Osteoblast (primary cell): ENCODE data around the gene LRWD1. TPM values are rescaled to one million over a fixed set of nuclear protein-coding genes. Genes with fewer than 3 reads are reported as not detected.
A peak's percentile ranks its signal among the peaks of the same experiment; 100 is the strongest.
"Not testable (repeated sequence)": the region's sequence is repeated elsewhere in the genome, so short reads cannot be mapped to it uniquely, and the experiment has no call there.

ENCODE experiments used
- DNase-seq: peaks from one replicate; pipeline ENCODE4 v3.0.0; 2011; ENCODE audit warnings: low spot score, mixed read lengths; ENCODE audit not compliant: insufficient read length; ENCODE audit errors: missing footprints
- H2AFZ ChIP-seq: 2 replicates; pipeline ENCODE4 v1.6.0; 2011; ENCODE audit warnings: mild to moderate bottlenecking, low read length
- H3K27ac ChIP-seq: 2 replicates; pipeline ENCODE4 v1.5.1; 2011; ENCODE audit warnings: mild to moderate bottlenecking, low read depth, low read length, moderate library complexity
- H3K27me3 ChIP-seq: 2 replicates; pipeline ENCODE4 v1.6.0; 2012; ENCODE audit warnings: mild to moderate bottlenecking, control low read depth, inconsistent platforms, low read length, moderate library complexity; ENCODE audit not compliant: insufficient read depth
- H3K36me3 ChIP-seq: 2 replicates; pipeline ENCODE4 v1.5.1; 2011; ENCODE audit warnings: mild to moderate bottlenecking, low read length, control low read depth, moderate library complexity; ENCODE audit not compliant: insufficient read depth
- H3K4me1 ChIP-seq: 2 replicates; pipeline ENCODE4 v1.5.1; 2011; ENCODE audit warnings: mild to moderate bottlenecking, low read length, control low read depth, moderate library complexity; ENCODE audit not compliant: insufficient read depth
- H3K4me2 ChIP-seq: 2 replicates; pipeline ENCODE4 v1.6.0; 2011; ENCODE audit warnings: mild to moderate bottlenecking, low read length; ENCODE audit not compliant: insufficient read depth
- H3K4me3 ChIP-seq: fragments of 200-600 bp; sonication (generic); 3 replicates; pipeline ENCODE4 v1.5.1; 2012; ENCODE audit warnings: mild to moderate bottlenecking, low read length, inconsistent platforms; ENCODE audit not compliant: insufficient read depth
- H3K79me2 ChIP-seq: 2 replicates; pipeline ENCODE4 v1.6.0; 2012; ENCODE audit warnings: mild to moderate bottlenecking, low read length, control low read depth, inconsistent platforms; ENCODE audit not compliant: insufficient read depth
- H3K9me3 ChIP-seq: 2 replicates; pipeline ENCODE4 v1.5.1; 2011; ENCODE audit warnings: low read depth, low read length, control low read depth
- H4K20me1 ChIP-seq: 2 replicates; pipeline ENCODE4 v1.6.0; 2012; ENCODE audit warnings: mild to moderate bottlenecking, low read length, control low read depth; ENCODE audit not compliant: insufficient read depth
- total RNA-seq: library from RNA; depleted of rRNA; stranded (reverse); fragments of >200 nt; gene quantifications from 2 replicates; pipeline ENCODE4 v1.2.3, GENCODE V29; 2012
- TF ChIP-seq, protein P1 (sequence below): IDR thresholded peaks from 2 replicates; pipeline ENCODE4 v1.5.1; 2011; ENCODE audit warnings: mild to moderate bottlenecking, low read depth, low read length, moderate library complexity; ENCODE audit errors: extremely low read depth

The LRWD1 gene
- total RNA-seq, 1 donor = 24.2 TPM

DNA sequence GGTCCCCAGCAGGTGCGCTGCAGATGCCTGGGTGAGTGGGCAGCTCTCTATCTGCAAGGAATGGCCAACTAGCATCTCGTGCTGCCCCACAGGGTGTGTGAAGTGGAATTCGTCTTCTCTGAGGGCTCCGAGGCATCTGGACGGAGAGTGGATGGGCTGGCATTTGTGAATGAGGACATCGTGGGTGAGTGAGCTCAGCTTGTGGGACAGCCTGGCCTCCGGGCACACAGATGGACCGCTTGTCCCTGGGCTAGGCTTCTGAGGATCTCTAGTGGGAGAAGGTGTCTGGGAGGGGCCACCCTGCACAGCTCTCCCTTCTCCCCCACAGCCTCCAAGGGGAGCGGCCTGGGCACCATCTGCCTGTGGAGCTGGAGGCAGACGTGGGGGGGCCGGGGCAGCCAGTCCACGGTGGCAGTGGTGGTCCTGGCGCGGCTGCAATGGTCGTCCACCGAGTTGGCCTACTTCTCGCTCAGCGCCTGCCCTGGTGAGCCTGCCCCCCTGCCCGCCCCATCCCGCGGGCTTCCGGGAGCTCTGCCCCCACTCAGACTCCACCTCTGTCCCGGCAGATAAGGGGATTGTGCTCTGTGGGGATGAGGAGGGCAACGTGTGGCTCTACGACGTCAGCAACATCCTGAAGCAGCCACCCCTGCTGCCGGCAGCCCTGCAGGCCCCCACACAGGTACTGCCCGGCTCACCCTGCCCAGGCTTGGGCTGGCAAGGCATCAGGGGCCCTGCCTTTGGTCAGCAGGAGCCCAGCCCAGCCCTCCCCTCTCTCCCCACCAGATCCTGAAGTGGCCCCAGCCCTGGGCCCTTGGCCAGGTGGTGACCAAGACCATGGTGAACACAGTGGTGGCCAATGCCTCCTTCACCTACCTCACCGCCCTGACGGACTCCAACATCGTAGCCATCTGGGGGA, 7.6 kb downstream of the LRWD1 start:
- no peak overlapping the region for H2AFZ ChIP-seq
- H3K4me1 ChIP-seq = no peaks in the 10 kb centered on the region
- peaks cover 3% of the 10 kb centered on the region for H3K79me2 ChIP-seq
- no peak overlapping the region for H3K4me2 ChIP-seq
- H3K4me3 ChIP-seq = no peak overlapping the region
- no peaks in the 10 kb centered on the region for H3K27me3 ChIP-seq
- H3K27ac ChIP-seq = no peak overlapping the region
- H3K9me3 ChIP-seq = no peaks in the 10 kb centered on the region
- TF ChIP-seq, protein P1, sequence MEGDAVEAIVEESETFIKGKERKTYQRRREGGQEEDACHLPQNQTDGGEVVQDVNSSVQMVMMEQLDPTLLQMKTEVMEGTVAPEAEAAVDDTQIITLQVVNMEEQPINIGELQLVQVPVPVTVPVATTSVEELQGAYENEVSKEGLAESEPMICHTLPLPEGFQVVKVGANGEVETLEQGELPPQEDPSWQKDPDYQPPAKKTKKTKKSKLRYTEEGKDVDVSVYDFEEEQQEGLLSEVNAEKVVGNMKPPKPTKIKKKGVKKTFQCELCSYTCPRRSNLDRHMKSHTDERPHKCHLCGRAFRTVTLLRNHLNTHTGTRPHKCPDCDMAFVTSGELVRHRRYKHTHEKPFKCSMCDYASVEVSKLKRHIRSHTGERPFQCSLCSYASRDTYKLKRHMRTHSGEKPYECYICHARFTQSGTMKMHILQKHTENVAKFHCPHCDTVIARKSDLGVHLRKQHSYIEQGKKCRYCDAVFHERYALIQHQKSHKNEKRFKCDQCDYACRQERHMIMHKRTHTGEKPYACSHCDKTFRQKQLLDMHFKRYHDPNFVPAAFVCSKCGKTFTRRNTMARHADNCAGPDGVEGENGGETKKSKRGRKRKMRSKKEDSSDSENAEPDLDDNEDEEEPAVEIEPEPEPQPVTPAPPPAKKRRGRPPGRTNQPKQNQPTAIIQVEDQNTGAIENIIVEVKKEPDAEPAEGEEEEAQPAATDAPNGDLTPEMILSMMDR = no peak
- H4K20me1 ChIP-seq = no peaks in the 10 kb centered on the region
- DNase-seq = peak; percentile 80
- H3K36me3 ChIP-seq = peaks cover 24% of the 10 kb centered on the region

- peak; percentile 81 for DNase-seq
- H4K20me1 ChIP-seq = no peaks in the 10 kb centered on the region
- H3K27me3 ChIP-seq = no peaks in the 10 kb centered on the region
- H3K4me3 ChIP-seq = no peak overlapping the region
- TF ChIP-seq, protein P1 = no peak
- no peaks in the 10 kb centered on the region for H3K4me1 ChIP-seq
- H3K27ac ChIP-seq = no peak overlapping the region
- peaks cover 3% of the 10 kb centered on the region for H3K79me2 ChIP-seq
- peaks cover 24% of the 10 kb centered on the region for H3K36me3 ChIP-seq
- no peaks in the 10 kb centered on the region for H3K9me3 ChIP-seq
- H2AFZ ChIP-seq = no peak overlapping the region
- H3K4me2 ChIP-seq = no peak overlapping the region
Measured at GRCh38 chr7:102473271-102473991, 8.6 kb downstream of the LRWD1 start.

DNA sequence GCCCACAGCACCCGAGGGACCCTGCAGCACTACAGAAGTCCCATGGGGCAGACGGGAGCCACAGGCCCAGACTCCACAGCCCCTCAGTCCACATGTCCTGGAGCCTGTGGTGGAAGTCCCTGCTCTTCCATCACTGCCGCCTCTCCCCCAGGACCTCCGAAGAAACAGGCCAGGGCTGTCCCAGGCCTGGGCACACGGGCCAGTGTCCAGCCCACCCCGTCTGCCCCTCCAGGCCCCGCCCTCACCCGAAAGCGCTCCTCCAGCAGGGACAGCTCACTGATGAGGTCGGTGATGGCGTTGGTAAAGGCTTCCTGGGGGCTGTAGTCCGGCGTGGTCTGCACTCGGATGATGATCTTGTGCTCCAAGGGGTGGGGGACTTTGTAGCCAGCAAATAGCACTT, 9.3 kb downstream of the LRWD1 start:
- H3K27ac ChIP-seq, H4K20me1 ChIP-seq, H3K79me2 ChIP-seq, H3K9me3 ChIP-seq, H2AFZ ChIP-seq, H3K27me3 ChIP-seq, H3K4me2 ChIP-seq, H3K4me3 ChIP-seq, H3K4me1 ChIP-seq, DNase-seq: not testable (repeated sequence)
- H3K36me3 ChIP-seq = peaks cover 24% of the 10 kb centered on the region

GRCh38 chr7:102474736-102475435, 10.1 kb downstream of the LRWD1 start:
- H3K4me2 ChIP-seq, H3K27me3 ChIP-seq, H3K4me1 ChIP-seq, H3K27ac ChIP-seq, DNase-seq, H3K9me3 ChIP-seq, H4K20me1 ChIP-seq, H2AFZ ChIP-seq, H3K79me2 ChIP-seq, H3K4me3 ChIP-seq: not testable (repeated sequence)
- peaks cover 24% of the 10 kb centered on the region for H3K36me3 ChIP-seq
